GM13976 (cell line): ENCODE results near the gene PNRC1.

Source experiments
- DNase-seq: peaks from one replicate; pipeline ENCODE4 v3.0.0; 2012; ENCODE audit warnings: low spot score
- CTCF ChIP-seq: IDR thresholded peaks from 2 replicates; pipeline ENCODE4 v1.5.1; 2012; ENCODE audit warnings: borderline replicate concordance, mild to moderate bottlenecking; ENCODE audit not compliant: insufficient read depth; ENCODE audit errors: extremely low read depth, missing control alignments, control extremely low read depth
- in situ Hi-C: fragments of 300-500 bp; cut with MboI; formaldehyde crosslinking; loops from one replicate; pipeline ENCODE4 v1.12.0; 2022; ENCODE audit warnings: low sequenced_read_pairs, mixed read lengths, inconsistent platforms; ENCODE audit not compliant: unreplicated experiment

Gene PNRC1

GRCh38 chr6:89048288-89048923 lies 32.1 kb upstream of the PNRC1 start:
- in situ Hi-C loops, result no loop called here
- DNase-seq, result no peak
- TF ChIP-seq CTCF, result no peak

GRCh38 chr6:89048985-89049384 lies 31.6 kb upstream of the PNRC1 start:
- TF ChIP-seq CTCF, result no peak
- no peak for DNase-seq
- in situ Hi-C loops, result no loop called here

- TF ChIP-seq CTCF, result no peak
- in situ Hi-C loops, result no loop called here
- no peak for DNase-seq
These were observed 30.4 kb upstream of the PNRC1 start for GRCh38 chr6:89050155-89050554.

- in situ Hi-C loops, result no loop called here
- TF ChIP-seq CTCF, result no peak
These were observed 29.9 kb upstream of the PNRC1 start for GRCh38 chr6:89050697-89051096.

GRCh38 chr6:89051676-89052075 lies 28.9 kb upstream of the PNRC1 start:
- in situ Hi-C loops, result no loop called here
- DNase-seq, result no peak
- no peak for TF ChIP-seq CTCF

More at GRCh38 chr6:89050697-89051096, 29.9 kb upstream of the PNRC1 start:
- no peak for DNase-seq

GRCh38 chr6:89054208-89054607 lies 26.3 kb upstream of the PNRC1 start:
- no peak for DNase-seq
- no peak for TF ChIP-seq CTCF
- in situ Hi-C loops, result no loop called here
